Stimulated activated CD8-positive, alpha-beta memory T cell treated with anti-CD3 and anti-CD28 coated beads, Interleukin-7, amount 100 ng/mL, for 4 hours (primary cell): ENCODE results near the gene FNDC10.
"Not testable (repeated sequence)": the region's sequence is repeated elsewhere in the genome, so short reads cannot be mapped to it uniquely, and the experiment has no call there.

Experiments
- DNase-seq, 2 donors: peaks; one replicate each; pipeline ENCODE4 v3.0.0-alpha.2; 2020; ENCODE audit warnings: low read depth in 2 of 2

FNDC10 gene

GRCh38 chr1:1599030-1599934, 653 bp downstream of the FNDC10 start:
- no peak for DNase-seq

- no peak for DNase-seq
Observed at GRCh38 chr1:1598720-1599029, 1.3 kb downstream of the FNDC10 start.

- DNase-seq: no peak
Observed at GRCh38 chr1:1598051-1598719, 1.8 kb downstream of the FNDC10 start.

- DNase-seq: no peak
Observed at GRCh38 chr1:1597275-1597930, 2.5 kb downstream of the FNDC10 start.

GRCh38 chr1:1596493-1597274, 3.3 kb downstream of the FNDC10 start:
- DNase-seq: no peak

- not testable (repeated sequence) for DNase-seq
Observed at GRCh38 chr1:1595341-1595740, 4.6 kb downstream of the FNDC10 start.

GRCh38 chr1:1594602-1595260, 5.2 kb downstream of the FNDC10 start:
- DNase-seq: no peak

- DNase-seq: no peak
Observed at GRCh38 chr1:1593834-1594601, 5.9 kb downstream of the FNDC10 start.

- no peak for DNase-seq
Observed at GRCh38 chr1:1591452-1591851, 8.5 kb downstream of the FNDC10 start.

GRCh38 chr1:1583347-1584010, 16.5 kb downstream of the FNDC10 start:
- DNase-seq: no peak

- no peak for DNase-seq
Observed at GRCh38 chr1:1582585-1583346, 17.2 kb downstream of the FNDC10 start.

GRCh38 chr1:1578371-1578940, 21.5 kb downstream of the FNDC10 start:
- no peak for DNase-seq

- DNase-seq: no peak
Observed at GRCh38 chr1:1577367-1578011, 22.4 kb downstream of the FNDC10 start.

- peak; percentile 85 to 90 for DNase-seq
Observed at GRCh38 chr1:1574721-1575537, 25.0 kb downstream of the FNDC10 start, which contains the start of gene SSU72. Gene SSU72 (minus strand): TSS chr1:1574863. CDS start chr1:1574557, 306 bp downstream.

GRCh38 chr1:1573843-1574720, 25.9 kb downstream of the FNDC10 start:
- peak; percentile 34 to 67 for DNase-seq

- no peak for DNase-seq
Observed at GRCh38 chr1:1569341-1569740, 30.6 kb downstream of the FNDC10 start.
